SK-N-SH (cell line): ENCODE data around the gene TAOK1. TPM values are rescaled to one million over a fixed set of nuclear protein-coding genes. Genes with fewer than 3 reads are reported as not detected.

Experiments
- CTCF ChIA-PET: fragments of 300-600, 350-600 bp; formaldehyde crosslinking; extraction: SDS; loops from one replicate; lab custom pipeline; 2021; lab: Yijun Ruan, JAX
- POLR2A ChIA-PET: fragments of 350-600 bp; sonication (Branson Sonifier 250); formaldehyde crosslinking; extraction: SDS; loops from one replicate; lab custom pipeline; 2020; ENCODE audit warnings: antibody characterized with exemption, inconsistent platforms; lab: Yijun Ruan, JAX
- DNase-seq: peaks from one replicate; pipeline ENCODE4 v3.0.0; 2012
- H2AFZ ChIP-seq: fragments of 200-600 bp; sonication (generic); 2 replicates; pipeline ENCODE4 v1.8.1; 2016; ENCODE audit warnings: antibody characterized with exemption, mild to moderate bottlenecking, low read depth
- H3F3A ChIP-seq: fragments of 200-600 bp; sonication (generic); replicated peaks from 2 replicates; pipeline ENCODE3; 2016; ENCODE audit warnings: antibody characterized with exemption, mild to moderate bottlenecking; ENCODE audit not compliant: insufficient read depth
- H3K27ac ChIP-seq, 2 experiments: fragments of 200-500 bp in 1 of 2; fragments of 200-600 bp in 1 of 2; sonication (Bioruptor generic) in 1 of 2; sonication (generic), shearing (Covaris generic) in 1 of 2; 2 replicates each; pipeline versions ENCODE4 v1.5.1 to v1.6.1; 2014 to 2016; ENCODE audit warnings: low read depth in 2 of 2, inconsistent platforms in 1 of 2, low read length in 1 of 2, mild to moderate bottlenecking in 1 of 2, mixed read lengths in 1 of 2
- H3K27me3 ChIP-seq: fragments of 200-600 bp; sonication (generic), shearing (Covaris generic); 2 replicates; pipeline ENCODE4 v1.6.1; 2016; ENCODE audit warnings: mixed run types; ENCODE audit not compliant: insufficient read depth
- H3K36me3 ChIP-seq, 2 experiments: fragments of 200-500 bp in 1 of 2; fragments of 200-600 bp in 1 of 2; sonication (Bioruptor generic) in 1 of 2; sonication (generic) in 1 of 2; replicated peaks in 1 of 2; 2 replicates each; pipeline versions ENCODE3 to v1.5.1; 2014 to 2016; ENCODE audit warnings: low read length in 1 of 2, mild to moderate bottlenecking in 1 of 2; ENCODE audit not compliant: insufficient read depth in 2 of 2, control insufficient read depth in 1 of 2
- H3K4me1 ChIP-seq, 2 experiments: fragments of 200-500 bp in 1 of 2; fragments of 200-600 bp in 1 of 2; sonication (Bioruptor generic) in 1 of 2; sonication (generic), shearing (Covaris generic) in 1 of 2; 2 replicates each; pipeline versions ENCODE4 v1.5.1 to v1.6.1; 2014 to 2016; ENCODE audit warnings: low read depth in 1 of 2, low read length in 1 of 2, mixed run types in 1 of 2; ENCODE audit not compliant: insufficient read depth in 2 of 2, control insufficient read depth in 1 of 2
- H3K4me2 ChIP-seq: fragments of 200-600 bp; sonication (generic), shearing (Covaris generic); 2 replicates; pipeline ENCODE4 v1.6.1; 2017; ENCODE audit warnings: mixed run types
- H3K4me3 ChIP-seq, 2 experiments: fragments of 200-500 bp in 1 of 2; fragments of 200-600 bp in 1 of 2; sonication (Bioruptor generic) in 1 of 2; sonication (generic), shearing (Covaris generic) in 1 of 2; 2 replicates each; pipeline versions ENCODE4 v1.5.1 to v1.8.1; 2014 to 2016; ENCODE audit warnings: low read depth in 2 of 2, inconsistent platforms in 1 of 2, low read length in 1 of 2, mild to moderate bottlenecking in 1 of 2, mixed read lengths in 1 of 2, moderate library complexity in 1 of 2
- H3K79me2 ChIP-seq: fragments of 200-600 bp; sonication (generic); 2 replicates; pipeline ENCODE4 v1.8.1; 2017; ENCODE audit warnings: mild to moderate bottlenecking; ENCODE audit not compliant: insufficient read depth
- H3K9ac ChIP-seq: fragments of 200-600 bp; sonication (generic); 2 replicates; pipeline ENCODE4 v1.6.1; 2017; ENCODE audit warnings: mixed run types
- H3K9me2 ChIP-seq: fragments of 200-600 bp; sonication (generic); 2 replicates; pipeline ENCODE4 v1.6.1; 2017; ENCODE audit warnings: mixed run types
- H3K9me3 ChIP-seq: fragments of 200-600 bp; sonication (generic); 2 replicates; pipeline ENCODE4 v1.6.1; 2017; ENCODE audit warnings: mixed run types, mild to moderate bottlenecking, moderate library complexity
- H4K20me1 ChIP-seq: fragments of 200-600 bp; sonication (generic); 2 replicates; pipeline ENCODE4 v1.6.1; 2017; ENCODE audit warnings: mild to moderate bottlenecking, mixed run types; ENCODE audit not compliant: insufficient read depth
- CHD2 ChIP-seq: fragments of 150-350 bp; IDR thresholded peaks from 2 replicates; pipeline ENCODE4 v1.6.1; 2018; ENCODE audit warnings: low read length; ENCODE audit not compliant: partially characterized antibody
- ELF1 ChIP-seq: IDR thresholded peaks from 2 replicates; pipeline ENCODE4 v1.4.0; 2012
- FOXJ3 ChIP-seq: sonication (generic); formaldehyde crosslinking; IDR thresholded peaks from 2 replicates; pipeline ENCODE4 v1.5.1; 2020; ENCODE audit warnings: mild to moderate bottlenecking, missing genetic modification reagents
- FOXM1 ChIP-seq: IDR thresholded peaks from 2 replicates; pipeline ENCODE4 v1.4.0; 2012; ENCODE audit warnings: low read depth, mild to moderate bottlenecking
- GABPA ChIP-seq: IDR thresholded peaks from 2 replicates; pipeline ENCODE4 v1.4.0; 2012; ENCODE audit warnings: low read depth, mild to moderate bottlenecking
- GATA2 ChIP-seq: sonication (generic); formaldehyde crosslinking; IDR thresholded peaks from 2 replicates; pipeline ENCODE4 v1.5.0; 2020; ENCODE audit warnings: mild to moderate bottlenecking, missing genetic modification reagents
- NRF1 ChIP-seq: IDR thresholded peaks from 2 replicates; pipeline ENCODE4 v1.6.1; 2012; ENCODE audit warnings: low read depth, mild to moderate bottlenecking, low read length
- POLR2AphosphoS5 ChIP-seq: IDR thresholded peaks from 2 replicates; pipeline ENCODE4 v1.6.1; 2012; ENCODE audit warnings: low read depth, low read length
- RCOR1 ChIP-seq: fragments of 150-350 bp; IDR thresholded peaks from 2 replicates; pipeline ENCODE4 v1.6.1; 2017; ENCODE audit warnings: antibody characterized with exemption, low read length
- RFX5 ChIP-seq: IDR thresholded peaks from 2 replicates; pipeline ENCODE4 v1.6.1; 2012; ENCODE audit warnings: mild to moderate bottlenecking, improper control_type of control experiment, low read length
- RXRA ChIP-seq: IDR thresholded peaks from 2 replicates; pipeline ENCODE4 v1.4.0; 2012; ENCODE audit warnings: low read depth, mild to moderate bottlenecking, borderline replicate concordance
- SIN3A ChIP-seq: IDR thresholded peaks from 2 replicates; pipeline ENCODE4 v1.6.1; 2012; ENCODE audit warnings: low read depth, mild to moderate bottlenecking, low read length, moderate library complexity, borderline replicate concordance
- SMC3 ChIP-seq: IDR thresholded peaks from 2 replicates; pipeline ENCODE4 v1.6.1; 2012; ENCODE audit warnings: low read depth, low read length, improper control_type of control experiment
- TAF1 ChIP-seq: IDR thresholded peaks from 2 replicates; pipeline ENCODE4 v1.6.1; 2012; ENCODE audit warnings: low read depth, mild to moderate bottlenecking, low read length, moderate library complexity, borderline replicate concordance
- TCF12 ChIP-seq: IDR thresholded peaks from 2 replicates; pipeline ENCODE4 v1.4.0; 2012
- WGBS: methylation state at CpG from one replicate; pipeline ENCODE4 v1.1.6; 2017; ENCODE audit warnings: low lambda C conversion rate; 5-methylcytosine and 5-hydroxymethylcytosine counted together
- polyA plus RNA-seq, 3 experiments: library from polyadenylated mRNA; depleted of rRNA; stranded (reverse); fragments of >200 nt; gene quantifications; 2 replicates each; pipeline ENCODE4 v1.2.3, GENCODE V29; 2012
- TF ChIP-seq, protein P1 (sequence below): IDR thresholded peaks from 2 replicates; pipeline ENCODE4 v1.4.0; 2012; ENCODE audit warnings: low read depth, borderline replicate concordance
- TF ChIP-seq, protein P2 (sequence below): IDR thresholded peaks from 2 replicates; pipeline ENCODE4; 2012
- TF ChIP-seq, protein P3 (sequence below): IDR thresholded peaks from 2 replicates; pipeline ENCODE4 v1.4.0; 2012; ENCODE audit warnings: low read depth
- TF ChIP-seq, protein P4 (sequence below): IDR thresholded peaks from 2 replicates; pipeline ENCODE4 v1.4.0; 2012; ENCODE audit warnings: low read depth, borderline replicate concordance

The TAOK1 gene
- polyA plus RNA-seq, 1 of the 3 experiments (the other 2 are of a cell fraction) = 5.9 TPM

DNA sequence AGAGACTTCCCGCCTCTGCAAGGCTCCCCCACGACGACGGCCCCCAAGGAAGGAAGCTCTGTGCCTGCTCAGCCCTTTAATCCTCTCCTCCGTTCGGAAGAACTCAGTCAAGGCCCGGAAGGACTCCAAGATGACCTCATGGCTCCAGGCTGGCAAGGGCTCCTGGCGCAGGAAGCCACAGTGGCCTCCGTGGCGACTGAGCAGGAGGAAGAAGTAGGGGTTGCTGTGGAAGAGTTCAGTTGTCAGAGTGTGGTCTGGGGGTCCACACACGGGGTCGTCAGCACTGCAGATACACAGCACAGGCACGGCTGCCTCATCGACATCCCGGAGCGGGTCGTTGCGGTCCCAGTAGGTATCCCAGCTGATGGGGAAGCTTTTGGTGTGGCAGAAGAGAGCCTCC lies 172.5 kb downstream of the TAOK1 start (continued):
- TF ChIP-seq, protein P1, sequence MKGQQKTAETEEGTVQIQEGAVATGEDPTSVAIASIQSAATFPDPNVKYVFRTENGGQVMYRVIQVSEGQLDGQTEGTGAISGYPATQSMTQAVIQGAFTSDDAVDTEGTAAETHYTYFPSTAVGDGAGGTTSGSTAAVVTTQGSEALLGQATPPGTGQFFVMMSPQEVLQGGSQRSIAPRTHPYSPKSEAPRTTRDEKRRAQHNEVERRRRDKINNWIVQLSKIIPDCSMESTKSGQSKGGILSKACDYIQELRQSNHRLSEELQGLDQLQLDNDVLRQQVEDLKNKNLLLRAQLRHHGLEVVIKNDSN = no peak
- no peak for TF ChIP-seq CHD2
- TF ChIP-seq RXRA = no peak
- TF ChIP-seq, all 33 proteins: peak for 0

DNA sequence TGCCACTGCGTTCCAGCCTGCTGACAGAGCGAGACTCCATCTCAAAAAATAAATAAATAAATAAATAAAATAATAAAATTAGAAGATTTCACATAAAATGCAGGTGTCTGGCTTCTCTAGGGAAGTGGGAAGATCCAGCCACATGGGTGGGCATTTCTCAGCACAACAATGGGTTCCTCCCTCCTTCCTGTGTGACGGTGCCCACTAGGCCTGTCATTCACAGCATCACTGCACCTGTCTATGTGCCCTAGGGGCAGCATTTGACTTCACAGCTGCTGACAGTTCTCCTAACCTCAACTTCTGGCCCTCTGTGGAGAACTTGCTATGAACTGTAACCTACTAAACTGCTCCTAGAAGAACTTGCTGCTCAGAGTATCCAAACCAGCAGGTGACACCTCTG lies 173.7 kb downstream of the TAOK1 start:
- POLR2A ChIA-PET = no interaction called here
- H4K20me1 ChIP-seq = no peaks in the 10 kb centered on the region
- H3K4me1 ChIP-seq = peaks cover 0 to 8% of the 10 kb centered on the region in 2 experiments; a peak in 1 of 4 replicates
- no peak for TF ChIP-seq ELF1
- TF ChIP-seq, protein P2, sequence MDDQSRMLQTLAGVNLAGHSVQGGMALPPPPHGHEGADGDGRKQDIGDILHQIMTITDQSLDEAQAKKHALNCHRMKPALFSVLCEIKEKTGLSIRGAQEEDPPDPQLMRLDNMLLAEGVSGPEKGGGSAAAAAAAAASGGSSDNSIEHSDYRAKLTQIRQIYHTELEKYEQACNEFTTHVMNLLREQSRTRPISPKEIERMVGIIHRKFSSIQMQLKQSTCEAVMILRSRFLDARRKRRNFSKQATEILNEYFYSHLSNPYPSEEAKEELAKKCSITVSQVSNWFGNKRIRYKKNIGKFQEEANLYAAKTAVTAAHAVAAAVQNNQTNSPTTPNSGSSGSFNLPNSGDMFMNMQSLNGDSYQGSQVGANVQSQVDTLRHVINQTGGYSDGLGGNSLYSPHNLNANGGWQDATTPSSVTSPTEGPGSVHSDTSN = no peak
- no peak for TF ChIP-seq NRF1
- TF ChIP-seq, protein P3, sequence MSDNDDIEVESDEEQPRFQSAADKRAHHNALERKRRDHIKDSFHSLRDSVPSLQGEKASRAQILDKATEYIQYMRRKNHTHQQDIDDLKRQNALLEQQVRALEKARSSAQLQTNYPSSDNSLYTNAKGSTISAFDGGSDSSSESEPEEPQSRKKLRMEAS = no peak
- TF ChIP-seq FOXJ3 (CRISPR knock-in tag) = no peak
- TF ChIP-seq SIN3A = no peak
- no peak for TF ChIP-seq SMC3
- no peak for TF ChIP-seq RCOR1
- no peak for TF ChIP-seq GATA2
- TF ChIP-seq GABPA = no peak
- TF ChIP-seq, protein P4, sequence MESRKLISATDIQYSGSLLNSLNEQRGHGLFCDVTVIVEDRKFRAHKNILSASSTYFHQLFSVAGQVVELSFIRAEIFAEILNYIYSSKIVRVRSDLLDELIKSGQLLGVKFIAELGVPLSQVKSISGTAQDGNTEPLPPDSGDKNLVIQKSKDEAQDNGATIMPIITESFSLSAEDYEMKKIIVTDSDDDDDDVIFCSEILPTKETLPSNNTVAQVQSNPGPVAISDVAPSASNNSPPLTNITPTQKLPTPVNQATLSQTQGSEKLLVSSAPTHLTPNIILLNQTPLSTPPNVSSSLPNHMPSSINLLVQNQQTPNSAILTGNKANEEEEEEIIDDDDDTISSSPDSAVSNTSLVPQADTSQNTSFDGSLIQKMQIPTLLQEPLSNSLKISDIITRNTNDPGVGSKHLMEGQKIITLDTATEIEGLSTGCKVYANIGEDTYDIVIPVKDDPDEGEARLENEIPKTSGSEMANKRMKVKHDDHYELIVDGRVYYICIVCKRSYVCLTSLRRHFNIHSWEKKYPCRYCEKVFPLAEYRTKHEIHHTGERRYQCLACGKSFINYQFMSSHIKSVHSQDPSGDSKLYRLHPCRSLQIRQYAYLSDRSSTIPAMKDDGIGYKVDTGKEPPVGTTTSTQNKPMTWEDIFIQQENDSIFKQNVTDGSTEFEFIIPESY = no peak
- no peak for TF ChIP-seq RXRA
- TF ChIP-seq TAF1 = no peak
- no peak for TF ChIP-seq TCF12
- TF ChIP-seq POLR2AphosphoS5 = no peak
- no peak for TF ChIP-seq RFX5
- no peak for TF ChIP-seq FOXM1
- H3K36me3 ChIP-seq = peaks cover 4% of the 10 kb centered on the region in 2 experiments
- no peak overlapping the region for H3K4me3 ChIP-seq
- whole genome bisulfite sequencing = 97% methylated on average over 3 of the region's 3 CpGs
- CTCF ChIA-PET = interaction anchor here (0.8 to 11.6 kb wide), 5 partner anchors 9 to 530 kb away, joined by 3 to 144 read pairs (median 4); no protein-coding TSS in a partner anchor
- no peak overlapping the region for H3K9ac ChIP-seq
- no peaks in the 10 kb centered on the region for H3K9me2 ChIP-seq
- no peak for DNase-seq
- no peak overlapping the region for H3K27ac ChIP-seq
- no peak overlapping the region for H3K4me2 ChIP-seq
- H3K9me3 ChIP-seq = no peaks in the 10 kb centered on the region
- peaks cover 7% of the 10 kb centered on the region for H3F3A ChIP-seq
- H2AFZ ChIP-seq = no peak overlapping the region
- H3K27me3 ChIP-seq = no peaks in the 10 kb centered on the region
- H3K79me2 ChIP-seq = peaks cover 3% of the 10 kb centered on the region; the same call in 1 of the 2 replicates
